ENCODE measurements around the gene LAMTOR1. TPM values are rescaled to one million over a fixed set of nuclear protein-coding genes. Genes with fewer than 3 reads are reported as not detected.

Gene LAMTOR1
- polyA plus RNA-seq, 2 of the 4 experiments (the other 2 are of a cell fraction): 66.1 to 119 TPM

DNA sequence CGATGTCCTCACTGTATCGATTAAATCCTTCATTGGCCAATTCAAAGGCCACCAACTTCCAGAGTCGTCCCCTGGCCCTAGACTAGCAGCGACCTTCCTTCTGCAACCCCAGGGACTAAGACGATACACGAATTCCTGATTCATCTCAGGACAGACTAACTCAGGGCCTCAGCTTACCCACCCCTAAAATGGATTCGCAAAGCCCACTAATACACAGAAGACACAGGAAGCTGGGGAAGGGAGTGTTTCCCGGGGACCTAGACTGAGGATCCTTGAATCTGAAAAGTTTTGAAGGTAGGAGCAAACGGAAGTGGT lies 509 bp downstream of the LAMTOR1 start:
- TF ChIP-seq, protein P1, sequence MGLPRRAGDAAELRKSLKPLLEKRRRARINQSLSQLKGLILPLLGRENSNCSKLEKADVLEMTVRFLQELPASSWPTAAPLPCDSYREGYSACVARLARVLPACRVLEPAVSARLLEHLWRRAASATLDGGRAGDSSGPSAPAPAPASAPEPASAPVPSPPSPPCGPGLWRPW (IDR thresholded peaks at IDR 0.05): no peak
- TF ChIP-seq HOXA7 (CRISPR knock-in tag; IDR thresholded peaks at IDR 0.05) (0 out of 2 replicates have a peak, but pooled peaks have one; percentile 7), FOXS1 (CRISPR knock-in tag; IDR thresholded peaks at IDR 0.05) (no peak)
- ChIA-PET POLR2A (interaction anchor here (0.6 to 3.3 kb wide), 3 partner anchors 8 to 175 kb away, joined by 3 to 20 read pairs (median 3); partner anchors contain the start of genes ANAPC15 and XNDC1N), CTCF (interaction anchor here (0.6 to 14.0 kb wide), 7 partner anchors 12 to 83 kb away, joined by 3 to 354 read pairs (median 6); no protein-coding TSS in a partner anchor)
- no peak for DNase-seq (ENCODE audit: low read depth in 1 of 2, low spot score in 1 of 2)
- WGBS (ENCODE audit: missing lambda C conversion rate): 4% methylated on average over 9 of the region's 9 CpGs
- ATAC-seq: no peak; a peak in 1 of 6 replicates
- peak overlapping the region; percentile 94 for H3K4me3 ChIP-seq
- no peaks in the 10 kb centered on the region for H3K9me3 ChIP-seq
- peak overlapping the region; percentile 83 for H3K4me2 ChIP-seq
- peaks cover 14% of the 10 kb centered on the region for H3K4me1 ChIP-seq
- peak overlapping the region; percentile 93 to 94 for H3K27ac ChIP-seq
- FAIRE-seq: no peak

DNA sequence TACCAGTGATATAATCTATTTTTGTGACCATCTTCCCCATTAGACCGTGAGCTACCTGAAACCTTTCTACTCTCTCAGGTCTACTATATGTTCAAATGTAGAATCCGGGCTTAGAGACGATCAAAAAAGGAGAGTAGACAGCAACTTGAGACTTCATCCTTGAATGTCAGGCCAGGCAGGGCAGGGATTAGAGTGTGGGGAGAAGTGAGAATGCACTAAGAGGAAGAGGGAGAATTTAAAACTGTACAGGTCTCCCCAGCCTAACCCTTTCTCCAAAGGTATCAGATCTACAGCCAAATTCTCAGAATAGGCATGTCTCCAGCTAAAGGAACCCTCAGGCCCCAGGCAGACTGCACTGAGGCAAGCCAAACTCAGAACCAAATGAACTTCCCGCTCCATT lies 935 bp downstream of the LAMTOR1 start:
- H3K4me1 ChIP-seq: peaks cover 14% of the 10 kb centered on the region
- WGBS (ENCODE audit: missing lambda C conversion rate): 45% methylated on average over 4 of the region's 4 CpGs
- POLR2A ChIA-PET: interaction anchor here (0.7 to 3.3 kb wide), 3 partner anchors 10 to 174 kb away, joined by 3 to 20 read pairs (median 3); partner anchors contain the start of genes ANAPC15 and XNDC1N
- DNase-seq (ENCODE audit: low read depth in 1 of 2, low spot score in 1 of 2) (no peak), FAIRE-seq (no peak), ATAC-seq (no peak)
- H3K4me3 ChIP-seq: peak overlapping the region; percentile 94
- CTCF ChIA-PET: interaction anchor here (0.6 to 14.0 kb wide), 7 partner anchors 12 to 83 kb away, joined by 3 to 354 read pairs (median 6); no protein-coding TSS in a partner anchor
- peak overlapping the region; percentile 93 to 94 for H3K27ac ChIP-seq
- peak overlapping the region; percentile 83 for H3K4me2 ChIP-seq
- TF ChIP-seq SREBF2 (IDR thresholded peaks at IDR 0.05) (no peak), EHF (CRISPR knock-in tag; IDR thresholded peaks at IDR 0.05) (no peak), CEBPB (IDR thresholded peaks at IDR 0.05) (no peak), CTCF (IDR thresholded peaks at IDR 0.05) (no peak), MAFK (IDR thresholded peaks at IDR 0.05; ENCODE audit: partially characterized antibody) (no peak), FOXS1 (CRISPR knock-in tag; IDR thresholded peaks at IDR 0.05) (no peak), HOXB13 (CRISPR knock-in tag; IDR thresholded peaks at IDR 0.05; ENCODE audit: low read depth) (no peak), NPAS2 (CRISPR knock-in tag; IDR thresholded peaks at IDR 0.05; ENCODE audit: borderline replicate concordance) (no peak), HMGXB4 (CRISPR knock-in tag; IDR thresholded peaks at IDR 0.05; ENCODE audit: borderline replicate concordance) (no peak), TFCP2L1 (CRISPR knock-in tag; IDR thresholded peaks at IDR 0.05) (no peak), EP300 (IDR thresholded peaks at IDR 0.05) (no peak), RFX5 (IDR thresholded peaks at IDR 0.05) (no peak), HEYL (CRISPR knock-in tag; IDR thresholded peaks at IDR 0.05) (no peak), GATA3 (IDR thresholded peaks at IDR 0.05; ENCODE audit: borderline replicate concordance) (no peak)
- H3K9me3 ChIP-seq: no peaks in the 10 kb centered on the region

- DNase-seq (ENCODE audit: low read depth in 1 of 2, low spot score in 1 of 2): no peak
- WGBS (ENCODE audit: missing lambda C conversion rate): 100% methylated on average over 1 of the region's 1 CpG
- Histone ChIP-seq H3K9me3 (no peaks in the 10 kb centered on the region), H3K4me3 (no peak overlapping the region), H3K4me2 (peak overlapping the region; percentile 0; the same call in 1 of the 3 replicates), H3K4me1 (peaks cover 14% of the 10 kb centered on the region), H3K27ac (no peak overlapping the region)
- ChIA-PET CTCF (interaction anchor here (0.6 to 14.0 kb wide), 11 partner anchors 8 to 262 kb away, joined by 3 to 354 read pairs (median 5); no protein-coding TSS in a partner anchor), POLR2A (interaction anchor here (0.5 to 3.3 kb wide), 2 partner anchors 12 to 40 kb away, joined by 3 to 20 read pairs; partner anchors contain the start of gene ANAPC15)
- no peak for FAIRE-seq
- TF ChIP-seq MAFK (IDR thresholded peaks at IDR 0.05; ENCODE audit: partially characterized antibody) (peak; percentile 21), BHLHE40 (IDR thresholded peaks at IDR 0.05; ENCODE audit: low read depth, low read length) (no peak)
- TF ChIP-seq, protein P2, sequence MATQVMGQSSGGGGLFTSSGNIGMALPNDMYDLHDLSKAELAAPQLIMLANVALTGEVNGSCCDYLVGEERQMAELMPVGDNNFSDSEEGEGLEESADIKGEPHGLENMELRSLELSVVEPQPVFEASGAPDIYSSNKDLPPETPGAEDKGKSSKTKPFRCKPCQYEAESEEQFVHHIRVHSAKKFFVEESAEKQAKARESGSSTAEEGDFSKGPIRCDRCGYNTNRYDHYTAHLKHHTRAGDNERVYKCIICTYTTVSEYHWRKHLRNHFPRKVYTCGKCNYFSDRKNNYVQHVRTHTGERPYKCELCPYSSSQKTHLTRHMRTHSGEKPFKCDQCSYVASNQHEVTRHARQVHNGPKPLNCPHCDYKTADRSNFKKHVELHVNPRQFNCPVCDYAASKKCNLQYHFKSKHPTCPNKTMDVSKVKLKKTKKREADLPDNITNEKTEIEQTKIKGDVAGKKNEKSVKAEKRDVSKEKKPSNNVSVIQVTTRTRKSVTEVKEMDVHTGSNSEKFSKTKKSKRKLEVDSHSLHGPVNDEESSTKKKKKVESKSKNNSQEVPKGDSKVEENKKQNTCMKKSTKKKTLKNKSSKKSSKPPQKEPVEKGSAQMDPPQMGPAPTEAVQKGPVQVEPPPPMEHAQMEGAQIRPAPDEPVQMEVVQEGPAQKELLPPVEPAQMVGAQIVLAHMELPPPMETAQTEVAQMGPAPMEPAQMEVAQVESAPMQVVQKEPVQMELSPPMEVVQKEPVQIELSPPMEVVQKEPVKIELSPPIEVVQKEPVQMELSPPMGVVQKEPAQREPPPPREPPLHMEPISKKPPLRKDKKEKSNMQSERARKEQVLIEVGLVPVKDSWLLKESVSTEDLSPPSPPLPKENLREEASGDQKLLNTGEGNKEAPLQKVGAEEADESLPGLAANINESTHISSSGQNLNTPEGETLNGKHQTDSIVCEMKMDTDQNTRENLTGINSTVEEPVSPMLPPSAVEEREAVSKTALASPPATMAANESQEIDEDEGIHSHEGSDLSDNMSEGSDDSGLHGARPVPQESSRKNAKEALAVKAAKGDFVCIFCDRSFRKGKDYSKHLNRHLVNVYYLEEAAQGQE (IDR thresholded peaks at IDR 0.05): no peak
- ATAC-seq: no peak
Observed at GRCh38 chr11:72100462-72100861, 2.6 kb downstream of the LAMTOR1 start.
